B cell (primary cell): ENCODE data around the gene DCUN1D3. TPM values are rescaled to one million over a fixed set of nuclear protein-coding genes. Genes with fewer than 3 reads are reported as not detected.

ENCODE experiments used
- ATAC-seq: fragments of 200-7000 bp; cut with Tn5 transposase; one replicate; pipeline ENCODE4 v1.10.0; 2021; ENCODE audit warnings: low read depth, mild to moderate bottlenecking, moderate number of reproducible peaks, moderate library complexity
- CTCF ChIA-PET: fragments of 350-600 bp; sonication (Branson Sonifier 250); formaldehyde crosslinking; loops from one replicate; lab custom pipeline; 2021; ENCODE audit warnings: antibody characterized with exemption, inconsistent platforms; lab: Charles Lee
- POLR2A ChIA-PET: fragments of 350-600 bp; sonication (Branson Sonifier 250); formaldehyde crosslinking; loops from one replicate; lab custom pipeline; 2021; ENCODE audit warnings: antibody characterized with exemption; lab: Charles Lee
- DNase-seq: peaks from one replicate; pipeline ENCODE4 v3.0.0; 2013
- H2AFZ ChIP-seq: 2 replicates; pipeline ENCODE4 v1.6.1; 2012; ENCODE audit warnings: mild to moderate bottlenecking, low read depth, low read length; ENCODE audit not compliant: insufficient read depth, poor library complexity, severe bottlenecking
- H3K27ac ChIP-seq, 2 donors: 1 replicate in 1 of 2; 2 replicates in 1 of 2; pipeline ENCODE4 v1.5.1; 2012 to 2013; ENCODE audit warnings: low read length in 2 of 2, mild to moderate bottlenecking in 2 of 2, moderate library complexity in 1 of 2
- H3K27me3 ChIP-seq, 4 experiments: fragments of 200-600 bp in 1 of 4; sonication (generic) in 1 of 4; replicated peaks in 1 of 4; 1 replicate in 2 of 4; 2 replicates in 2 of 4; pipeline versions ENCODE4 v1.6.1 to v1.7.0; 2013 to 2016; ENCODE audit warnings: low read length in 3 of 4, mild to moderate bottlenecking in 2 of 4, mixed read lengths in 1 of 4, moderate library complexity in 1 of 4; ENCODE audit not compliant: insufficient read depth in 4 of 4, control insufficient read depth in 3 of 4; ENCODE audit errors: control extremely low read depth in 1 of 4
- H3K36me3 ChIP-seq, 2 experiments: replicated peaks in 1 of 2; 1 replicate in 1 of 2; 2 replicates in 1 of 2; pipeline versions ENCODE4 v1.6.1 to v1.7.1; 2013; ENCODE audit warnings: low read length in 1 of 2; ENCODE audit not compliant: insufficient read depth in 2 of 2, control insufficient read depth in 1 of 2; ENCODE audit errors: control extremely low read depth in 1 of 2, extremely low read depth in 1 of 2
- H3K4me1 ChIP-seq, 2 donors: fragments of 200-600 bp in 1 of 2; sonication (generic) in 1 of 2; 1 replicate in 1 of 2; 2 replicates in 1 of 2; pipeline versions ENCODE4 v1.5.1 to v1.6.1; 2013 to 2017; ENCODE audit warnings: low read length in 2 of 2; ENCODE audit not compliant: control insufficient read depth in 2 of 2, insufficient read depth in 2 of 2
- H3K4me2 ChIP-seq: replicated peaks from 2 replicates; pipeline ENCODE3; 2012; ENCODE audit warnings: mild to moderate bottlenecking, low read depth, low read length; ENCODE audit not compliant: poor library complexity, severe bottlenecking
- H3K4me3 ChIP-seq, 5 experiments: fragments of 200-600 bp in 1 of 5; sonication (generic) in 1 of 5; 1 replicate in 3 of 5; 2 replicates in 2 of 5; pipeline versions ENCODE4 v1.5.1 to v1.7.0; 2011 to 2016; ENCODE audit warnings: low read length in 4 of 5, mild to moderate bottlenecking in 4 of 5, low read depth in 2 of 5, control low read depth in 1 of 5, moderate library complexity in 1 of 5; ENCODE audit not compliant: insufficient read depth in 1 of 5; ENCODE audit errors: control extremely low read depth in 1 of 5, extremely low read depth in 1 of 5
- H3K79me2 ChIP-seq: fragments of 200-600 bp; sonication (generic); one replicate; pipeline ENCODE4 v1.6.0; 2016; ENCODE audit warnings: low read length; ENCODE audit not compliant: control insufficient read depth, insufficient read depth
- H3K9ac ChIP-seq: fragments of 200-600 bp; sonication (generic); 2 replicates; pipeline ENCODE4 v1.6.1; 2017; ENCODE audit warnings: mild to moderate bottlenecking, low read length, moderate library complexity
- H3K9me3 ChIP-seq, 3 donors: one replicate each; pipeline versions ENCODE4 v1.6.1 to v1.7.1; 2013; ENCODE audit warnings: low read length in 2 of 3; ENCODE audit not compliant: control insufficient read depth in 2 of 3, insufficient read depth in 1 of 3; ENCODE audit errors: control extremely low read depth in 1 of 3
- H4K20me1 ChIP-seq: 2 replicates; pipeline ENCODE4 v1.6.0; 2012; ENCODE audit warnings: mild to moderate bottlenecking, low read length; ENCODE audit not compliant: insufficient read depth, control insufficient read depth, poor library complexity, severe bottlenecking
- H3K27ac Mint-ChIP-seq: one replicate; pipeline ENCODE4 v1.8.0; 2021; ENCODE audit warnings: mixed read lengths
- H3K27me3 Mint-ChIP-seq: one replicate; pipeline ENCODE4 v1.8.0; 2021; ENCODE audit warnings: mixed read lengths
- H3K4me1 Mint-ChIP-seq: one replicate; pipeline ENCODE4 v1.8.0; 2021; ENCODE audit warnings: mixed read lengths
- H3K4me3 Mint-ChIP-seq: one replicate; pipeline ENCODE4 v1.8.0; 2021; ENCODE audit warnings: mixed read lengths
- H3K9me3 Mint-ChIP-seq: one replicate; pipeline ENCODE4 v1.8.0; 2022; ENCODE audit warnings: mixed read lengths; ENCODE audit not compliant: insufficient read depth
- CTCF ChIP-seq: fragments of 200-600 bp; IDR thresholded peaks from one replicate; pipeline ENCODE4 v1.8.0; 2022; ENCODE audit warnings: antibody characterized with exemption, mild to moderate bottlenecking
- EZH2 ChIP-seq: IDR thresholded peaks from 2 replicates; pipeline ENCODE4 v1.6.1; 2012; ENCODE audit warnings: borderline replicate concordance, low read depth, mild to moderate bottlenecking, moderate library complexity, low read length; ENCODE audit not compliant: insufficient read depth, poor library complexity, severe bottlenecking
- WGBS: methylation state at CpG from one replicate; pipeline ENCODE4 v1.1.5; 2013; ENCODE audit warnings: missing lambda C conversion rate; ENCODE audit not compliant: insufficient coverage; 5-methylcytosine and 5-hydroxymethylcytosine counted together
- intact Hi-C: fragments of 100-400 bp; cut with micrococcal nuclease; formaldehyde crosslinking; loops from one replicate; pipeline ENCODE4 v1.10.0; 2022
- polyA plus RNA-seq: library from polyadenylated mRNA; depleted of rRNA; stranded (reverse); fragments of >200 nt; gene quantifications from 2 replicates; pipeline ENCODE4 v1.2.3, GENCODE V29; 2012
- total RNA-seq, 2 donors: library from RNA; stranded (reverse); fragments of 120-200 nt in 1 of 2; gene quantifications; 1 replicate in 1 of 2; 2 replicates in 1 of 2; pipeline versions ENCODE4 v1.2.3 to v1.2.4, GENCODE V29; 2013 to 2022

Gene DCUN1D3
- total and polyA plus RNA-seq, 2 donors (not counting 1 experiment from before 2014, with no cell fraction given) = 2.0 to 5.0 TPM

- CTCF ChIA-PET = no interaction called here
- no peak overlapping the region for H3K27ac Mint-ChIP-seq
- WGBS = 83% methylated on average over 1 of the region's 4 CpGs
Measured at GRCh38 chr16:20821682-20822081, 78.5 kb downstream of the DCUN1D3 start.

More at GRCh38 chr16:20821682-20822081, 78.5 kb downstream of the DCUN1D3 start:
- no peak overlapping the region for H2AFZ ChIP-seq
- H3K4me1 ChIP-seq = no peaks in the 10 kb centered on the region
- no peaks in the 10 kb centered on the region for H3K27me3 ChIP-seq
- Mint-ChIP-seq H3K27me3 (no peaks in the 10 kb centered on the region), H3K9me3 (peaks cover 2% of the 10 kb centered on the region), H3K4me3 (no peak overlapping the region), H3K4me1 (peaks cover 6% of the 10 kb centered on the region)
- H3K27ac ChIP-seq = no peak overlapping the region
- DNase-seq (no peak), ATAC-seq (no peak)
- H3K9ac ChIP-seq = no peak overlapping the region
- no peak overlapping the region for H3K4me3 ChIP-seq
- H4K20me1 ChIP-seq = no peaks in the 10 kb centered on the region
- no peak overlapping the region for H3K4me2 ChIP-seq
- intact Hi-C loops = no loop called here
- POLR2A ChIA-PET = no interaction called here
- H3K9me3 ChIP-seq = no peaks in the 10 kb centered on the region
- H3K36me3 ChIP-seq = no peaks in the 10 kb centered on the region
- H3K79me2 ChIP-seq = no peaks in the 10 kb centered on the region
- TF ChIP-seq EZH2 (no peak), CTCF (no peak)
